HG02884 (cell line): ENCODE data around the gene RHCE.
A peak's percentile ranks its signal among the peaks of the same experiment; 100 is the strongest.
"Not testable (repeated sequence)": the region's sequence is repeated elsewhere in the genome, so short reads cannot be mapped to it uniquely, and the experiment has no call there.

Experiments used
- ATAC-seq: cut with Tn5 transposase; IDR thresholded peaks from one replicate; pipeline ENCODE4 v1.9.1; 2021; ENCODE audit warnings: mild to moderate bottlenecking, moderate library complexity; ENCODE audit not compliant: unreplicated experiment

RHCE gene

GRCh38 chr1:25433389-25434186 is 13.0 kb upstream of the RHCE start:
- ATAC-seq, result no peak

- no peak for ATAC-seq
These were observed 12.2 kb upstream of the RHCE start for GRCh38 chr1:25432749-25433388.

- no peak for ATAC-seq
These were observed 11.5 kb upstream of the RHCE start for GRCh38 chr1:25431955-25432719.

- peak; percentile 9 for ATAC-seq
These were observed 10.6 kb upstream of the RHCE start for GRCh38 chr1:25430967-25431881.

GRCh38 chr1:25430073-25430966 is 9.7 kb upstream of the RHCE start, which contains the start of gene MACO1:
Gene MACO1, plus strand, starts transcription at chr1:25430897. Its CDS starts 202 bp downstream, at chr1:25431099.
- ATAC-seq, result peak; percentile 79

- ATAC-seq, result no peak
These were observed 8.0 kb upstream of the RHCE start for GRCh38 chr1:25428475-25429166.

GRCh38 chr1:25427696-25428095 is 7.1 kb upstream of the RHCE start:
- no peak for ATAC-seq

GRCh38 chr1:25425098-25426085 is 4.8 kb upstream of the RHCE start:
- no peak for ATAC-seq

- not testable (repeated sequence) for ATAC-seq
These were observed 2.6 kb upstream of the RHCE start for GRCh38 chr1:25423206-25423605.

- not testable (repeated sequence) for ATAC-seq
These were observed 1.3 kb downstream of the RHCE start for GRCh38 chr1:25419339-25419738.

- not testable (repeated sequence) for ATAC-seq
These were observed 3.3 kb downstream of the RHCE start for GRCh38 chr1:25417280-25417679.

- ATAC-seq, result not testable (repeated sequence)
These were observed 6.0 kb downstream of the RHCE start for GRCh38 chr1:25414578-25414977.

- not testable (repeated sequence) for ATAC-seq
These were observed 6.5 kb downstream of the RHCE start for GRCh38 chr1:25414157-25414556.

GRCh38 chr1:25412872-25413623 is 7.6 kb downstream of the RHCE start:
- ATAC-seq, result not testable (repeated sequence)

GRCh38 chr1:25409641-25410427 is 10.8 kb downstream of the RHCE start:
- ATAC-seq, result not testable (repeated sequence)

GRCh38 chr1:25405731-25406305 is 14.8 kb downstream of the RHCE start:
- not testable (repeated sequence) for ATAC-seq
